H9 (cell line): ENCODE data around the gene HEPHL1. TPM values are rescaled to one million over a fixed set of nuclear protein-coding genes. Genes with fewer than 3 reads are reported as not detected.

Experiments used
- DNase-seq: peaks from one replicate; pipeline ENCODE4 v3.0.0-alpha.2; 2017
- H2AFZ ChIP-seq: one replicate; pipeline ENCODE4 v1.6.1; 2013; ENCODE audit warnings: mild to moderate bottlenecking, low read length, control low read depth, moderate library complexity
- H2AK5ac ChIP-seq: 2 replicates; pipeline ENCODE4 v1.6.1; 2013; ENCODE audit warnings: low read length, control low read depth, mixed read lengths; ENCODE audit not compliant: insufficient read length
- H2BK120ac ChIP-seq: one replicate; pipeline ENCODE4 v1.6.1; 2013; ENCODE audit warnings: low read depth, mild to moderate bottlenecking, low read length, control low read depth, inconsistent platforms; ENCODE audit not compliant: poor library complexity, severe bottlenecking
- H2BK12ac ChIP-seq: 2 replicates; pipeline ENCODE4 v1.6.1; 2013; ENCODE audit warnings: low read length, control low read depth, mixed read lengths, low read depth; ENCODE audit not compliant: insufficient read length
- H2BK15ac ChIP-seq: 2 replicates; pipeline ENCODE4 v1.6.1; 2013; ENCODE audit warnings: low read depth, low read length, control low read depth
- H2BK20ac ChIP-seq: one replicate; pipeline ENCODE4 v1.6.1; 2013; ENCODE audit warnings: low read depth, mild to moderate bottlenecking, low read length, control low read depth, inconsistent platforms; ENCODE audit not compliant: poor library complexity, severe bottlenecking
- H2BK5ac ChIP-seq: 2 replicates; pipeline ENCODE4 v1.6.1; 2013; ENCODE audit warnings: low read length, control low read depth, mixed read lengths; ENCODE audit not compliant: insufficient read length
- H3K14ac ChIP-seq: 2 replicates; pipeline ENCODE4 v1.6.1; 2013; ENCODE audit warnings: low read length, control low read depth; ENCODE audit not compliant: insufficient read depth
- H3K18ac ChIP-seq: 2 replicates; pipeline ENCODE4 v1.6.1; 2013; ENCODE audit warnings: low read depth, mild to moderate bottlenecking, mixed read lengths, low read length, control low read depth; ENCODE audit not compliant: insufficient read length
- H3K23ac ChIP-seq: 2 replicates; pipeline ENCODE4 v1.6.1; 2013; ENCODE audit warnings: low read length, control low read depth, mixed read lengths, low read depth; ENCODE audit not compliant: insufficient read length
- H3K23me2 ChIP-seq: 2 replicates; pipeline ENCODE4 v1.6.1; 2013; ENCODE audit warnings: low read depth, mild to moderate bottlenecking, mixed read lengths, low read length, control low read depth; ENCODE audit not compliant: insufficient read length, poor library complexity, severe bottlenecking
- H3K27ac ChIP-seq: 2 replicates; pipeline ENCODE4 v1.5.1; 2013; ENCODE audit warnings: low read length, control low read depth, mixed read lengths, low read depth; ENCODE audit not compliant: insufficient read length
- H3K27me3 ChIP-seq: 2 replicates; pipeline ENCODE4 v1.6.1; 2013; ENCODE audit warnings: low read length, control low read depth, inconsistent platforms; ENCODE audit not compliant: insufficient read depth
- H3K4ac ChIP-seq: 2 replicates; pipeline ENCODE4 v1.6.1; 2013; ENCODE audit warnings: low read depth, mild to moderate bottlenecking, control low read depth, inconsistent platforms, low read length, moderate library complexity
- H3K4me1 ChIP-seq: 2 replicates; pipeline ENCODE4 v1.6.1; 2013; ENCODE audit warnings: low read length, control low read depth, inconsistent platforms; ENCODE audit not compliant: insufficient read depth
- H3K4me2 ChIP-seq: 2 replicates; pipeline ENCODE4 v1.6.1; 2013; ENCODE audit warnings: low read length, control low read depth, mixed read lengths; ENCODE audit not compliant: insufficient read length, insufficient read depth
- H3K56ac ChIP-seq: 2 replicates; pipeline ENCODE4 v1.6.1; 2013; ENCODE audit warnings: low read depth, mild to moderate bottlenecking, mixed read lengths, low read length, control low read depth; ENCODE audit not compliant: insufficient read length
- H3K79me1 ChIP-seq: 2 replicates; pipeline ENCODE4 v1.6.1; 2013; ENCODE audit warnings: low read depth, mild to moderate bottlenecking, moderate library complexity, low read length, control low read depth, inconsistent platforms; ENCODE audit not compliant: insufficient read depth, poor library complexity, severe bottlenecking
- H3K79me2 ChIP-seq: 2 replicates; pipeline ENCODE4 v1.6.1; 2013; ENCODE audit warnings: low read length, control low read depth, inconsistent platforms; ENCODE audit not compliant: insufficient read depth
- H3K9ac ChIP-seq: 2 replicates; pipeline ENCODE4 v1.6.1; 2013; ENCODE audit warnings: low read length, control low read depth, mixed read lengths; ENCODE audit not compliant: insufficient read length; ENCODE audit errors: extremely low read depth
- H3K9me3 ChIP-seq: one replicate; pipeline ENCODE4 v1.6.1; 2013; ENCODE audit warnings: low read depth, low read length, inconsistent platforms; ENCODE audit not compliant: control insufficient read depth
- H3T11ph ChIP-seq: one replicate; pipeline ENCODE4 v1.6.1; 2013; ENCODE audit warnings: mild to moderate bottlenecking, low read length, control low read depth, inconsistent platforms
- H4K20me1 ChIP-seq: one replicate; pipeline ENCODE4 v1.6.1; 2013; ENCODE audit not compliant: control insufficient read depth, insufficient read length, insufficient read depth
- H4K5ac ChIP-seq: 2 replicates; pipeline ENCODE4 v1.6.1; 2013; ENCODE audit warnings: low read depth, mild to moderate bottlenecking, mixed read lengths, low read length, control low read depth; ENCODE audit not compliant: insufficient read length
- H4K8ac ChIP-seq: replicated peaks from 2 replicates; pipeline ENCODE4 v1.6.1; 2013; ENCODE audit warnings: low read length, control low read depth, mixed read lengths, low read depth; ENCODE audit not compliant: insufficient read length
- H4K91ac ChIP-seq: 2 replicates; pipeline ENCODE4 v1.6.1; 2013; ENCODE audit warnings: low read depth, mild to moderate bottlenecking, moderate library complexity, mixed read lengths, low read length, control low read depth; ENCODE audit not compliant: insufficient read length
- H3K27ac Mint-ChIP-seq, 3 experiments: 2 replicates in 2 of 3; 3 replicates in 1 of 3; pipeline ENCODE4 v1.8.0; 2020 to 2021; ENCODE audit warnings: mixed read lengths in 3 of 3, mild to moderate bottlenecking in 1 of 3, moderate library complexity in 1 of 3
- H3K27me3 Mint-ChIP-seq: 2 replicates; pipeline ENCODE4 v1.8.0; 2021; ENCODE audit warnings: low read depth, mild to moderate bottlenecking, moderate library complexity, mixed read lengths
- H3K36me3 Mint-ChIP-seq, 3 experiments: 2 replicates in 2 of 3; 3 replicates in 1 of 3; pipeline ENCODE4 v1.8.0; 2020 to 2021; ENCODE audit warnings: low read depth in 3 of 3, mixed read lengths in 3 of 3; ENCODE audit not compliant: insufficient read depth in 1 of 3
- H3K4me1 Mint-ChIP-seq, 2 experiments: 2 replicates each; pipeline ENCODE4 v1.8.0; 2020; ENCODE audit warnings: mixed read lengths in 2 of 2
- H3K4me3 Mint-ChIP-seq, 2 experiments: 2 replicates in 1 of 2; 3 replicates in 1 of 2; pipeline ENCODE4 v1.8.0; 2020 to 2021; ENCODE audit warnings: mild to moderate bottlenecking in 2 of 2, mixed read lengths in 2 of 2, moderate library complexity in 1 of 2
- H3K9me3 Mint-ChIP-seq, 2 experiments: 2 replicates in 1 of 2; 3 replicates in 1 of 2; pipeline ENCODE4 v1.8.0; 2020; ENCODE audit warnings: mild to moderate bottlenecking in 2 of 2, mixed read lengths in 2 of 2, moderate library complexity in 1 of 2
- CTCF ChIP-seq: fragments of 200-600 bp; sonication (generic); conservative IDR thresholded peaks from 3 replicates; pipeline ENCODE4 v1.8.0; 2021; ENCODE audit warnings: antibody characterized with exemption, mild to moderate bottlenecking
- WGBS: extraction: QIAGEN DNeasy Blood & Tissue Kit; methylation state at CpG from one replicate; pipeline ENCODE4 v1.1.7; 2013; ENCODE audit warnings: missing lambda C conversion rate, low lambda C conversion rate, mixed read lengths; ENCODE audit not compliant: insufficient read length; ENCODE audit errors: extremely low coverage; 5-methylcytosine and 5-hydroxymethylcytosine counted together
- total RNA-seq: library from RNA; stranded (reverse); gene quantifications from 2 replicates; pipeline ENCODE4 v1.2.1, GENCODE V29; 2021

Gene HEPHL1
- total RNA-seq, 1 experiment from 2014 or later, result not detected

DNA sequence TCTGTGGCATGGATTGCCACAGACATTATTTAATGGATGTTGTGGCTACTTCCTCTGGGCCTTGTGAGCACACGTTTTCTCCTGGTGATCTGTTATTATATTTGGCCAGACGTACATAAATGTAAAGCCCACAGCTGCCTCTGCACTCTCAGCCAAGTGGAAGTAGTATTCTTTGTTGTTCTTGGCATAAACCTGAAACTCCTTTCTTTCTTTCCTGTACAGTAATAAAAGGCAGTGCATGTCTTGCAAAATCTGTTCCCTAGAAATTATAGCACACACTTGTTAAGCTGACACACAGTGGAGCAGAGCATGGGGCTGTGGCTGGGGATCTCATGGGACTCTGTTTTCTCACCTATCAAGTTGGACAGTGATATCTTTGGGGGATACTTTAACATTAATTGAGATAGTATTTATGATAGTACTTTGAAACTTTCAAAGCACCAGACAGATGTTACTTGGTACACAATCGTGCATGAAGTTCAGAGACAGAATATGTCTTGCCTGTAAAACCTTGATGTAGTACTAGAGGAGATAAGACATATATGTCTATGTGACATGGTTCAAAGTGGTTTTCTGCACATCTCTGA, 128.4 kb downstream of the HEPHL1 start:
- no peaks in the 10 kb centered on the region for H3K9me3 Mint-ChIP-seq
- Histone ChIP-seq H2BK5ac (no peak overlapping the region), H3T11ph (no peak overlapping the region), H2AK5ac (no peak overlapping the region), H3K9ac (no peak overlapping the region), H3K4me2 (no peak overlapping the region), H2BK120ac (no peak overlapping the region), H4K20me1 (no peaks in the 10 kb centered on the region), H2BK12ac (no peak overlapping the region), H2BK15ac (no peak overlapping the region), H3K4me1 (peaks cover 19% of the 10 kb centered on the region; the same call in 1 of the 2 replicates), H3K4ac (no peak overlapping the region), H3K9me3 (no peaks in the 10 kb centered on the region), H2BK20ac (no peak overlapping the region), H3K27ac (no peak overlapping the region), H3K27me3 (no peaks in the 10 kb centered on the region), H3K79me2 (peaks cover 62% of the 10 kb centered on the region), H3K56ac (no peak overlapping the region), H4K91ac (no peak overlapping the region), H3K23me2 (no peaks in the 10 kb centered on the region), H3K14ac (no peak overlapping the region), H4K5ac (no peak overlapping the region), H3K18ac (no peak overlapping the region), H3K79me1 (peaks cover 11% of the 10 kb centered on the region), H4K8ac (no peak overlapping the region), H2AFZ (no peak overlapping the region), H3K23ac (no peak overlapping the region)
- TF ChIP-seq CTCF, result no peak
- no peaks in the 10 kb centered on the region for H3K27me3 Mint-ChIP-seq
- H3K27ac Mint-ChIP-seq, result peak overlapping the region in 1 of 3 experiments; percentile 21; a peak in 2 of 7 replicates
- no peak for DNase-seq
- H3K4me1 Mint-ChIP-seq, result peaks cover 72 to 73% of the 10 kb centered on the region in 2 experiments
- H3K36me3 Mint-ChIP-seq, result peaks cover 12 to 22% (median 13%) of the 10 kb centered on the region in 3 experiments; a peak in 6 of 7 replicates
- no peak overlapping the region for H3K4me3 Mint-ChIP-seq
- WGBS, result no CpG with 5 or more reads among the region's 3 CpGs
